ENCODE data around the gene RNASEH2A.
A peak's percentile ranks its signal among the peaks of the same experiment; 100 is the strongest.
"Not testable (repeated sequence)": the region's sequence is repeated elsewhere in the genome, so short reads cannot be mapped to it uniquely, and the experiment has no call there.

RNASEH2A gene

DNA sequence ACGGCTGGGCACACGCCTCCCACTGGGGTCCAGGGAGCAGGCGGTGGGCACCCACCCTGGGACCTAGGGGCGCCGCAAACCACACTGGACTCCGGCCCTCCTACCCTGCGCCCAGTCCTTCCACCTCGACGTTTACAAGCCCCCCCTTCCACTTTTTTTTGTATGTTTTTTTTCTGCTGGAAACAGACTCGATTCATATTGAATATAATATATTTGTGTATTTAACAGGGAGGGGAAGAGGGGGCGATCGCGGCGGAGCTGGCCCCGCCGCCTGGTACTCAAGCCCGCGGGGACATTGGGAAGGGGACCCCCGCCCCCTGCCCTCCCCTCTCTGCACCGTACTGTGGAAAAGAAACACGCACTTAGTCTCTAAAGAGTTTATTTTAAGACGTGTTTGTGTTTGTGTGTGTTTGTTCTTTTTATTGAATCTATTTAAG is 13.5 kb upstream of the RNASEH2A start:
- Mint-ChIP-seq H3K9me3 (no peaks in the 10 kb centered on the region), H3K27ac (peak overlapping the region; percentile 99), H3K4me3 (peak overlapping the region; percentile 92), H3K27me3 (peaks cover 7% of the 10 kb centered on the region), H3K4me1 (peaks cover 49% of the 10 kb centered on the region), H3K36me3 (peaks cover 13% of the 10 kb centered on the region)
- no peak for DNase-seq
- CTCF ChIA-PET = interaction anchor here (0.6 to 14.0 kb wide), 3 partner anchors 24 to 125 kb away, joined by 3 to 706 read pairs (median 3); partner anchors contain the start of gene HOOK2

DNA sequence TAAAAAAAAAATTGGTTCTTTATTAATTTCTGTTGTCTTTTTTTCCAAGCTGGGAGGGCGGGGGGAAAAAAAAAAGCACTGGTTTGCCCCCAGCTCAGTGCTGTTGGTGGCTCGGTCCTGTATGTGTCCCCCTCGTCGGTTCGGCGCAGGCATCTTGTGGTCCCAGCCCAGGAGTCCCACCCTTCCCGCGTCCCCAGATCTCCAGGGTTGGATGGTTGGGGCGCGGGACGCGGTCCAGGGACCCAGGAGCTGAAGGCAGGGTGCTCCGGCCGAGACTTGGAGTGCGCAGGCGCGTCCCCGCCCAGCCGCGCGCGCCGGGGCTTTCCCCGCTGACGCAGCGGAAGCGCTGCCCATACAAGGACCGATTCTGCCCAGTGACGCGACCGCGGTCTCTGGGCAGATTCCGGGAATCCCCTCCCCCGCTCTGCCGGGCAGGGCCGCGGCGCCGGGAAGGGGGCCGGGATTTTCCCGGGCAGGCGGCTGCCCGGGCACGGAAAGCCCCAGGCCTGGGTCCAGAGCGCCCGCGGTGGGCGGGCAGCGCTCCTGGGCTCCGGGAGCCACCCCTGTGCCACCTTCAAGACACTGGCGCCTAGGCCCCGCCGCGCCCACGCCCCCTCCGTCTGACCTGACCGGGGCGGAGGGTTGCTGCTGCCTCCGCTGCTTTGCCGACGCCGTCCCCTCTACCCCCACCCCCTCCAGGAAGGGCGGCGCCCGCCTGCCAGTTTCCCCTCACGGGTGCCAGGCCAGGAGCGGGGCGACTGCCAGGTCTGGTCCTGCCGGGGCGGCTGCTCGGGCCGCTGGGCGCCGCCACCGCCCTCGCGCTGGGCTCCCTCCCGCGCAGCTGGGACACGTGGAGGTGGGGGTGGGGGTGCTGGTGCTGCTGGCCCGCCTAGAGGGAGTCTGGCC is 12.8 kb upstream of the RNASEH2A start:
- CTCF ChIA-PET = interaction anchor here (0.6 to 14.0 kb wide), 4 partner anchors 24 to 126 kb away, joined by 3 to 706 read pairs (median 3); partner anchors contain the start of gene HOOK2
- Mint-ChIP-seq H3K27ac (peak overlapping the region; percentile 99), H3K4me1 (peaks cover 45% of the 10 kb centered on the region), H3K36me3 (peaks cover 13% of the 10 kb centered on the region), H3K9me3 (no peaks in the 10 kb centered on the region), H3K27me3 (peaks cover 7% of the 10 kb centered on the region), H3K4me3 (peak overlapping the region; percentile 92)
- peak; percentile 92 for DNase-seq

DNA sequence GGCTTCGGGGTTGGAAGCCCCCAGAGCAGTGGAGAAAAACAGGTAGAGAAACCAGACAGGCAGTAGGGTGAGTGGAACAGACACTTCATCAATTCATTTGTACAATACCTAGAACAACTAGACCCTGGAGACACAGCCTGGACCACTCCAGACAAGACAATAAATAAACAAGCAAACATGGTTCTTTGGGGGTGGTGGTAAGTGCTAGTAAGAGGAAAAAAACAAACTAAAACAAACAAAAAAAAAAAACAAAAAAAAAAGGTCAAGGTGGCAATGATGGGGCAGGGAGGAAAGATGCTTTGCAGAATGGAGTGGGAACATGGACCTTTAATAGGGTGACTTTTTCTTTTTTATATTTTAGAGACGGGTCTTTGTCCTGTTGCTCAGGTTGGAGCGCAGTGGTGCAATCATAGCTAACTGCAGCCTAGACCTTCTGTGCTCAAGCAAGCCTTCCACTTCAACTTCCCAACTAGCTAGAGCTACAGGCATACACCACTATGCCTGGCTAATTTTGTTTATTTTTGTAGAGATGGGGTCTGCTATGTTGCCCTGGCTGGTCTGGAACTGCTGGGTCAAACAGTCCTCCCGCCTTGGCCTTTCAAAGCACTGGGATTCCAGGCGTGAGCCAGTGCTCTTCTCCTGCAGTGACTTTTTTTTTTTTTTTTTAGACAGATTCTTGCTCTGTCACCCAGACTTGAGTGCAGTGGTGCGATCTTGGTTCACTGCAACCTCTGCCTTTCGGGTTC is 12.0 kb upstream of the RNASEH2A start:
- DNase-seq = no peak
- Mint-ChIP-seq H3K4me1 (peaks cover 39% of the 10 kb centered on the region), H3K27me3 (peaks cover 7% of the 10 kb centered on the region), H3K4me3 (peak overlapping the region; percentile 75), H3K36me3 (peaks cover 16% of the 10 kb centered on the region), H3K27ac (peak overlapping the region; percentile 93), H3K9me3 (no peaks in the 10 kb centered on the region)
- CTCF ChIA-PET = interaction anchor here (0.8 to 14.0 kb wide), 3 partner anchors 25 to 77 kb away, joined by 3 to 706 read pairs (median 24); partner anchors contain the start of gene HOOK2

DNA sequence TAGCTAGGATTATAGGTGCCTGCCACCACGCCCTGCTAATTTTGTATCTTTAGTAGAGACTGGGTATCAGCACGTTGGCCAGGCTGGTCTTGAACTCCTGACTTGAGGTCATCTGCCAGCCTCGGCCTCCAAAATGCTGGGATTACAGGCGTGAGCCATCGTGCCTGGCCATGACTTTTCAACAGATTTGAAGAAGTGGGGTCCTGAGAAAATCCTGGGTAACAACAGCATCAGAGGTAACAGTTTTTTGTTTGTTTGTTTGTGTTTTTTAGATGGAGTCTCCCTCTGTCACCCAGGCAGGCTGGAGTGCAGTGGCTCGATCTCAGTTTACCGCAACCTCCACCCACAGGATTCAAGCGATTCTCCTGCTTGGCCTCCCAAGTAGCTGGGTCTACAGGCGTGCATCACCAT is 11.4 kb upstream of the RNASEH2A start:
- peak overlapping the region; percentile 75 for H3K4me3 Mint-ChIP-seq
- no peak for DNase-seq
- peaks cover 44% of the 10 kb centered on the region for H3K4me1 Mint-ChIP-seq
- CTCF ChIA-PET = interaction anchor here (0.7 to 14.0 kb wide), 6 partner anchors 9 to 80 kb away, joined by 3 to 706 read pairs (median 5); partner anchors contain the start of gene HOOK2
- peak overlapping the region; percentile 93 for H3K27ac Mint-ChIP-seq
- H3K9me3 Mint-ChIP-seq = no peaks in the 10 kb centered on the region
- peaks cover 19% of the 10 kb centered on the region for H3K36me3 Mint-ChIP-seq
- peaks cover 7% of the 10 kb centered on the region for H3K27me3 Mint-ChIP-seq

DNA sequence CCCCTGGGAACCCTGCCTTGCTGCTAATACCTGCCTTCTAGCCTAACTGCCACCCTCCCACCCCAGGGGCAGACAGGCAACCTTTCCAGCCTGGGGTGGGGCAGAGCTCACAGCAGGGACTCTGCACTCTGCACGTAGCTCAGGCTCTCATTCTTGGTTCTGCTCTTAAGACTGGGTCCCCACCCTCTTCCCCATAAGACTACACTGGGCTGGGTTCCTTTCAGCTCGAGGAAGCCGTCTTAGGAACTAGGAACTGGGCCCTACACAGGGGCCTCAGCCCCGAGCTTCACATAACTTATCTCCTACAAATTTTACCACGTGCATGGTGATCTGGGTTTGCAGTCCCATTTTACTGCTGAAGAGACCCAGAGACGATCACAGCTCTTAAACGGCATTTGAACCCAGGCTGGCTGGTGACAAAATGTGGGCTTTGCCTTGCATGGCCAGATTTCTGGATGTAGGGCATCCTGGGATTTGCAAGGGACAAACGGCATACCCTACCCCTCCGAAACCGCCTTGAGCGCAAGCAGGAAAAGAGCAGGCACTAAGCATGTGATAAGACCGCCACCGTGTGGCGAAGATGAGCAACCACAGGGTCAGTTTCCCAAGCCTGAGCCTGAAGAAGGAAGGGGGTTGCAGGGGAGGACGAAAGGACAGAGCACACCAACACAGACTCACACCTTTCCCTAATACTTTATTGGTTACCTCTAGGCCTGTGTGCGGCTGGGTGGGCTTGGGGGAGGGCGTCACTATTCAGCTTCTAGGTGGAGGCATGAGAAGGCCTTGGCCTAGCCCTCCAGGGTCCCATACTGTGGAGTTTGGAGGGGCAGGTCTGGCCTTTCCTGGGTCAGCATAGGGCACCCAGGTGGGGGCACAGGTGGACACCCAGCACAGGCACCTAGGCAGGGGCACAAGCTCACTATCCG is 10.0 kb upstream of the RNASEH2A start:
- Mint-ChIP-seq H3K9me3 (no peaks in the 10 kb centered on the region), H3K36me3 (peaks cover 19% of the 10 kb centered on the region), H3K4me1 (peaks cover 46% of the 10 kb centered on the region), H3K27ac (peak overlapping the region; percentile 93), H3K4me3 (peak overlapping the region; percentile 59), H3K27me3 (peaks cover 4% of the 10 kb centered on the region)
- DNase-seq = peak; percentile 83
- CTCF ChIA-PET = interaction anchor here (0.6 to 14.0 kb wide), 10 partner anchors 10 to 88 kb away, joined by 3 to 706 read pairs (median 4); partner anchors contain the start of genes HOOK2 and RNASEH2A

DNA sequence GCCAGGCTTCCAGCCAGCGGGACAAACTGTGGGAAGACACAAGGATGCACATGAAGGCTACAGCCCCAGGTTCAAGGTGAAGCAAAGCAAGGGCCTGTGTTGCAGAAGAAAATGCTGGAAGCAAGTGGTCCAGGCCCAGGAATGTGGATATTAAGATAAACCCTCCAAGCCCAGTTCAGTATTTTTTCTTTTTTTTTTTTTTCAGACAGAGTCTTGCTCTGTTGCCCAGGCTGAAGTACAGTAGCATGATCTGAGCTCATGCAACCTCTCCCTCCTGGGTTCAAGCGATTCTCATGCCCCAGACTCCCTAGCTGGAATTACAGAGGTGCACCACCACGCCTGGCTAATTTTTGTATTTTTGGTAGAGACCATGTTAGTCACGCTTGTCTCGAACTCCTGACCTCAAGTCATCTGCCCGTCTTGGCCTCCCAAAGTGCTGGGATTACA is 9.2 kb upstream of the RNASEH2A start:
- Mint-ChIP-seq H3K27me3 (peaks cover 4% of the 10 kb centered on the region), H3K4me3 (no peak overlapping the region), H3K4me1 (peaks cover 48% of the 10 kb centered on the region), H3K9me3 (no peaks in the 10 kb centered on the region), H3K27ac (peak overlapping the region; percentile 37), H3K36me3 (peaks cover 19% of the 10 kb centered on the region)
- no peak for DNase-seq
- CTCF ChIA-PET = interaction anchor here (3.9 to 14.0 kb wide), 2 partner anchors 28 to 50 kb away, joined by 24 to 706 read pairs; partner anchors contain the start of gene HOOK2

DNA sequence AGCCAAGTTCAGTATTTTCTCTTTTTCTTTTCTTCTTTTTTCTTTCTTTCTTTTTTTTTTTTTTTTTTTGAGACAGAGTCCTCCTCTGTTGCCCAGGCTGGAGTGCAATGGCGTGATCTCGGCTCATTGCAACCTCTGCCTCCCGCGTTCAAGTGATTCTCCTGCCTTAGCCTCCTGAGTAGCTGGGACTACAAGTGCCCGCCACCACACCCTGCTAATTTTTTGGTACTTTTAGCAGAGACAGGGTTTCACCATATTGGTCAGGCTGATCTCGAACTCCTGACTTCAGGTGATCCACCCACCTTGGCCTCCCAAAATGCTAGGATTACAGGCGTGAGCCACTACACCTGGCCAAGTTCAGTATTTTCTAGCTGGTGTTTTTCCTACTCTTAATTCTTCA is 8.8 kb upstream of the RNASEH2A start:
- peaks cover 52% of the 10 kb centered on the region for H3K4me1 Mint-ChIP-seq
- CTCF ChIA-PET = interaction anchor here (3.9 to 14.0 kb wide), 2 partner anchors 28 to 50 kb away, joined by 24 to 706 read pairs; partner anchors contain the start of gene HOOK2
- not testable (repeated sequence) for H3K4me3 Mint-ChIP-seq, H3K27ac Mint-ChIP-seq, H3K27me3 Mint-ChIP-seq, H3K9me3 Mint-ChIP-seq, DNase-seq
- peaks cover 16% of the 10 kb centered on the region for H3K36me3 Mint-ChIP-seq

DNA sequence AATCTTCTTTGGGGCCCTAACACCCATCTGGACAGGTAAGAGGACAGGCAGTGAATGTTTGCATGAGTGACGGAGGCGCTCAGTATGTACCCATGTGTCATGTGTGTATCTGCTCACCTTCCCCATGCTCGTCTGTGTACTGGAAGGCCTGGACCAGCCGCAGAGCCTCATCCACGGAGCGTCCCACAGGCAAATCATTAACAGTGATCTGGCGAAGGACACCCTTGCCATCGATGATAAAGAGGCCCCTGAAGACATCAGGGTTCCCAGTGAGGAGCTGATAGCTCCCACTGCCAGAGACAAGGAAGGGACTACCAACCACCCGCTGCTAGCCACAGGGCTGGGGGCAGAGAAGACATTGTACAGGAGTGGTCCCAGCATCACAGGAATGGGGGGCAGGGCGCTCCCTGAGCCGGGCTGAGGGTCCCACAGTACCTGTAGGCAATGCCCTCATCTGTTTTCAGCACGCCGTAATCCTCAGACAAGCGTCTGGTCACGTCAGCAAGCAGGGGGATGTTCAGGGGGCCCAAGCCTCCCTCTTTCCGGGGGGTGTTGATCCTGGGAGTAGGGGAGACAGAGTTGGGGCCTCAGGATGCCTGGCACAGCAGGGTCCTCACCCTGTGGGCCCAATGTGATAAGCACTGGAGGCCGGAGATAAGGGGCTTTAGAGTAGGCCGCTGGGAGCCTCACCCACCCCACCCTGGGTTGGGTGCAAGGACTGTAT is 6.5 kb upstream of the RNASEH2A start:
- Mint-ChIP-seq H3K27ac (no peak overlapping the region), H3K4me3 (peak overlapping the region; percentile 83)

DNA sequence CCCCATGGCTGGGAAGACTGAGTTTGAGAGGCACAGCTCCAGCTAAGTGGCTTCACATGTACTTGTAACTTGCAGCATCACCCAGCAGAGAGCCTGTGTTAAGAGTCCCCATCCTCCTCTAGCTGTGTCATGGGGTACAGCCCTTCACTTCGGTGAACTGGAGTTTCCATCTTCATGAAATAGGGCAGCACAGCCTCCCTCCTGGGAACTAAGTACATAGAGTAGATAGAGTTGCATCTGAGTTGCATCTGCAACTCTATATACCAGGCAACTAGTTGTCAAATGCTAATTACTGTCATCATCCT is 6.0 kb upstream of the RNASEH2A start:
- Mint-ChIP-seq H3K4me3 (peak overlapping the region; percentile 83), H3K36me3 (peaks cover 11% of the 10 kb centered on the region), H3K27ac (peak overlapping the region; percentile 47), H3K9me3 (no peaks in the 10 kb centered on the region), H3K27me3 (peaks cover 4% of the 10 kb centered on the region), H3K4me1 (peaks cover 42% of the 10 kb centered on the region)
- CTCF ChIA-PET = interaction anchor here (0.7 to 14.0 kb wide), 3 partner anchors 24 to 47 kb away, joined by 3 to 706 read pairs (median 3); partner anchors contain the start of gene HOOK2
- DNase-seq = no peak

More for the DNA sequence above, 6.5 kb upstream of the RNASEH2A start:
- no peaks in the 10 kb centered on the region for H3K9me3 Mint-ChIP-seq
- peaks cover 11% of the 10 kb centered on the region for H3K36me3 Mint-ChIP-seq
- peaks cover 44% of the 10 kb centered on the region for H3K4me1 Mint-ChIP-seq
- H3K27me3 Mint-ChIP-seq = peaks cover 4% of the 10 kb centered on the region
- no peak for DNase-seq
- CTCF ChIA-PET = interaction anchor here (0.7 to 14.0 kb wide), 5 partner anchors 11 to 48 kb away, joined by 3 to 706 read pairs (median 3); partner anchors contain the start of gene HOOK2

DNA sequence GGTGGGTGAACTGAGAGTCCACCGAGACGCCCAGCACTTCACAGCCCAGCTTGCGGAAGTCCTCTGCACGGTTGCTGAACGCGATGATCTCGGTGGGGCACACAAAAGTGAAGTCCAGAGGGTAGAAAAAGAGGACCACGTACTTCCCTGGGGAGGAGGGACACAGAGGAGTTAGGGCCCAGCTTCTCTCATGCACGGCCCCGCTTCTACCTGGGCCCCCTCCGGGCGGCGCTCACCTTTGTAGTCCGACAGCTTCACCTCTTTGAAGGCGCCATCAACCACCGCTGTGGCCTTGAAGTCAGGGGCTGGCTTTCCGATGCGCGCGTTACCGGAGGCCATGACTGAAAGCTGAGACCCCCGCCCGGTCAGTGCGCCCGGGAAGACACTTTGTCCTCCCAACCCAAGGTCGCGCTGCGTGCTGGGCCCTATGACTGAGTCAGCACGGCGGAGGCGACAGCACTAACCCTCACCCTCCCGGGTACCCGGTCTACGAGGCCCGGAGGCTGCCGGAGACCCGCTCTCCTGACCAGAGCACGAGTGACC is 5.4 kb upstream of the RNASEH2A start:
- peaks cover 4% of the 10 kb centered on the region for H3K27me3 Mint-ChIP-seq
- H3K4me1 Mint-ChIP-seq = peaks cover 39% of the 10 kb centered on the region
- peak overlapping the region; percentile 83 for H3K4me3 Mint-ChIP-seq
- no peaks in the 10 kb centered on the region for H3K9me3 Mint-ChIP-seq
- peaks cover 11% of the 10 kb centered on the region for H3K36me3 Mint-ChIP-seq
- peak overlapping the region; percentile 73 for H3K27ac Mint-ChIP-seq
- DNase-seq = peak; percentile 40
- CTCF ChIA-PET = interaction anchor here (0.7 to 14.0 kb wide), 2 partner anchors 32 to 47 kb away, joined by 3 to 706 read pairs; partner anchors contain the start of gene HOOK2

DNA sequence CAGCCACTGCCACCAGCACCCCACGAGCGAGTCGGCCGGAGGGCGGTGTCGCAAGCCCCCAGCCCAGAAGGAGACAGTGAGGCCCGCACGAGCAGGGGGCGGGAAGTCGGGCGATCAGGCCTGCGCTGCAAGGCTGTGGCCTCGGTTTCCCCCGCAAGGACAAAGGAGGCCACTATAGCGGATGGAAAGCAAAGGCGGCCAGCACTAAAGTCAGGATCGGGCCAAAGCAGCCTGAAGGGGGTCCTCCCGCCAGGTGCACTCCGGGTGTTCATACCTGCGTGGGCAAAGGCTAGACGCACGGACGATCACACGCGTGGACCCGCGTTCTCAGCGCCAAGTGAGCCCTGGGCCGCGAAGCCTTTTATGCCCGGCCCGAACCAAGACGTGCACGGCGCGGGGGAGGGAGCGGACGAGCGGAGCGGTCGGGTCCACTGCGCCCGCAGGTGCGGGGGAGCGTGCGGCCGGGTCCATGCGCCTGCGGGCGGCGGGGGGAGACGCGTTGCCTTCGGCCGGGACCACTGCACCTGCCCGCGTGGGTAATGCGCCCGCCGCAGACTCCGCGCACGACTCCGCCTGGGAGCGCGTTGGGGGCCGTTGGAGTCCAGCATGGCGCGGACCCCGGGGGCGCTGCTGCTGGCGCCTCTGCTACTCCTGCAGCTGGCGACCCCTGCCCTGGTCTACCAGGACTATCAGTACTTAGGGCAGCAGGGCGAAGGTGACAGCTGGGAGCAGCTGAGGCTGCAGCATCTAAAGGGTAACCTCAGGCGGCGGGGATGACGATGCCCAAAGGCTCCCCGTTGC is 4.7 kb upstream of the RNASEH2A start, which contains the start of the genes PRDX2 and THSD8:
Gene PRDX2, minus strand, starts transcription at position 335 of the 801 bp plus-strand sequence. CDS start 539 bp downstream, outside the sequence.
Gene THSD8, plus strand, starts transcription at position 604 of the 801 bp plus-strand sequence. Its CDS starts 3 bp downstream, at position 607.
- peaks cover 39% of the 10 kb centered on the region for H3K4me1 Mint-ChIP-seq
- H3K27me3 Mint-ChIP-seq = peaks cover 4% of the 10 kb centered on the region
- H3K36me3 Mint-ChIP-seq = peaks cover 11% of the 10 kb centered on the region
- CTCF ChIA-PET = interaction anchor here (1.2 to 14.0 kb wide), 6 partner anchors 15 to 164 kb away, joined by 3 to 706 read pairs (median 4); partner anchors contain the start of genes HOOK2 and RTBDN
- peak within 1 kb of the TSS; percentile 83 for H3K4me3 Mint-ChIP-seq
- H3K27ac Mint-ChIP-seq = peak within 1 kb of the TSS; percentile 73
- DNase-seq = peak; percentile 87
- H3K9me3 Mint-ChIP-seq = no peaks in the 10 kb centered on the region
